ENCODE results near the gene EPS8. TPM values are rescaled to one million over a fixed set of nuclear protein-coding genes. Genes with fewer than 3 reads are reported as not detected.

The EPS8 gene
- total RNA-seq, 1 donor from 2014 or later = 104 TPM

DNA sequence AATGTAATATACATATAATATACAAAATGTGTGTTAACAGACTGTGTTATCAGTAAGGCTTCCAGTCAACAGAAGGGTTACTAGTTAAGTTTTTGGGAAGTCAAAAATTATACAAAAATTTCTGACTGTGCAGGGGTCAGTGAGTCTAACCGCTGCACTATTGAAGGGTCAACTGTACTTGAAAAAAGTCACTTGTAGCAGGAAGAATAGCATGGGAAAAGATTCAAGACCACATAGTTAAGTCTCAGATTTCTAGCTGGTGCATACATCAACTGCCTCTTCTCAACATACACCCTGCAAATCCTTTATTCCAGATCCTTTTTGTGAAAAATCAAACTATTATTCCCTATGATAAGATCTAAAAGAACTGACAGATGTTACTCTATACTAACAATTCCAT is 5.9 kb downstream of the EPS8 start:
- no peak overlapping the region for H3K4me3 ChIP-seq
- H3K4me1 ChIP-seq = peaks cover 21% of the 10 kb centered on the region
- no peak for TF ChIP-seq POLR2AphosphoS5 (IDR thresholded peaks at IDR 0.05; ENCODE audit: insufficient read depth in 1 of 2, low read depth in 1 of 2)
- no peak for TF ChIP-seq POLR2A (IDR thresholded peaks at IDR 0.05)
- TF ChIP-seq, protein P1, sequence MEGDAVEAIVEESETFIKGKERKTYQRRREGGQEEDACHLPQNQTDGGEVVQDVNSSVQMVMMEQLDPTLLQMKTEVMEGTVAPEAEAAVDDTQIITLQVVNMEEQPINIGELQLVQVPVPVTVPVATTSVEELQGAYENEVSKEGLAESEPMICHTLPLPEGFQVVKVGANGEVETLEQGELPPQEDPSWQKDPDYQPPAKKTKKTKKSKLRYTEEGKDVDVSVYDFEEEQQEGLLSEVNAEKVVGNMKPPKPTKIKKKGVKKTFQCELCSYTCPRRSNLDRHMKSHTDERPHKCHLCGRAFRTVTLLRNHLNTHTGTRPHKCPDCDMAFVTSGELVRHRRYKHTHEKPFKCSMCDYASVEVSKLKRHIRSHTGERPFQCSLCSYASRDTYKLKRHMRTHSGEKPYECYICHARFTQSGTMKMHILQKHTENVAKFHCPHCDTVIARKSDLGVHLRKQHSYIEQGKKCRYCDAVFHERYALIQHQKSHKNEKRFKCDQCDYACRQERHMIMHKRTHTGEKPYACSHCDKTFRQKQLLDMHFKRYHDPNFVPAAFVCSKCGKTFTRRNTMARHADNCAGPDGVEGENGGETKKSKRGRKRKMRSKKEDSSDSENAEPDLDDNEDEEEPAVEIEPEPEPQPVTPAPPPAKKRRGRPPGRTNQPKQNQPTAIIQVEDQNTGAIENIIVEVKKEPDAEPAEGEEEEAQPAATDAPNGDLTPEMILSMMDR (IDR thresholded peaks at IDR 0.05) = no peak
- H3K27me3 ChIP-seq = no peaks in the 10 kb centered on the region
- DNase-seq (ENCODE audit: extremely low spot score in 2 of 2) = no peak
- no peak overlapping the region for H3K27ac ChIP-seq
- no peaks in the 10 kb centered on the region for H3K36me3 ChIP-seq
- intact Hi-C loops (cut with DNase I) = no loop called here
- no peaks in the 10 kb centered on the region for H3K9me3 ChIP-seq

DNA sequence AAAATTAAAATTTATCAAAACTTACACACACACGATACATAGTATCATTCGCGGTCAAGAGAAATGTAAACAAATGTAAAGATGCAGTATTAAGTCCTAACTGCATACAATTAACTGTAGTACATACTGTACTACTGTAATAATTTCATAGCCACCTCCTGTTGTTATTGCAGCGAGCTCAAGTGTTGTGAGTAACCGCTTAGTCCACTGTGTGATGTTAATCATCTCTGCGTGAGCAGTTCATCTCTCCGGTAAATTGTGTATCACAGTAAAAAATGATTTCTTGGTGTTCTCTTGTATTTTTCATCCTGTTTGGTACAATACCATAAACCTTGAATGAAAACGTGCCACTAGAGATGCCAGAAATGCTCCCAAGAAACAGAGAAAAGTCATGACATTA is 6.5 kb downstream of the EPS8 start:
- intact Hi-C loops (cut with DNase I) = no loop called here
- H3K4me3 ChIP-seq = no peak overlapping the region
- H3K27me3 ChIP-seq = no peaks in the 10 kb centered on the region
- H3K4me1 ChIP-seq = peaks cover 23% of the 10 kb centered on the region
- no peaks in the 10 kb centered on the region for H3K36me3 ChIP-seq
- H3K27ac ChIP-seq = no peak overlapping the region
- no peak for DNase-seq (ENCODE audit: extremely low spot score in 2 of 2)
- no peak for TF ChIP-seq POLR2A (IDR thresholded peaks at IDR 0.05)
- TF ChIP-seq, protein P1 (IDR thresholded peaks at IDR 0.05) = no peak
- no peak for TF ChIP-seq POLR2AphosphoS5 (IDR thresholded peaks at IDR 0.05; ENCODE audit: insufficient read depth in 1 of 2, low read depth in 1 of 2)
- H3K9me3 ChIP-seq = no peaks in the 10 kb centered on the region

DNA sequence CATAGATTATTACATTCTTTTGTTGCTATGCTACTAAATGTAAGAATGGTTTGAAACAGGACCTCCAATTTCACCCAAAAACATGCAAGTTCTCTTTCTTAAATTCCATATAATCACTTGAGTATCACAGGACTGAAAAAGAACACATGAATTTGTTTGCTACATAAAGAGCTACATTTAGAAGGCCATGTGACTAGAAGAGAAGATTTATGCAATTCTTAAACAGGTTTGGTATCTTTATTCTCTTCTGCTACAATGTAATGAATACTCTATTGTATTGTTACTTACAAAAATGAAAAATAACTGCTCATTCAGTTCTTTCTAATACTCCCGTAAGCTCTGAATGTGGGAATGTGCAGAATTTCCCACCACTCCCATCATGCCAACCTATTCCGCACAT is 9.3 kb downstream of the EPS8 start:
- H3K9me3 ChIP-seq = no peaks in the 10 kb centered on the region
- peaks cover 34% of the 10 kb centered on the region for H3K4me1 ChIP-seq
- intact Hi-C loops (cut with DNase I) = no loop called here
- no peaks in the 10 kb centered on the region for H3K27me3 ChIP-seq
- TF ChIP-seq, protein P1 (IDR thresholded peaks at IDR 0.05) = no peak
- TF ChIP-seq POLR2AphosphoS5 (IDR thresholded peaks at IDR 0.05; ENCODE audit: insufficient read depth in 1 of 2, low read depth in 1 of 2) (no peak), POLR2A (IDR thresholded peaks at IDR 0.05) (no peak)
- no peaks in the 10 kb centered on the region for H3K36me3 ChIP-seq
- no peak overlapping the region for H3K27ac ChIP-seq
- no peak for DNase-seq (ENCODE audit: extremely low spot score in 2 of 2)
- H3K4me3 ChIP-seq = no peak overlapping the region

DNA sequence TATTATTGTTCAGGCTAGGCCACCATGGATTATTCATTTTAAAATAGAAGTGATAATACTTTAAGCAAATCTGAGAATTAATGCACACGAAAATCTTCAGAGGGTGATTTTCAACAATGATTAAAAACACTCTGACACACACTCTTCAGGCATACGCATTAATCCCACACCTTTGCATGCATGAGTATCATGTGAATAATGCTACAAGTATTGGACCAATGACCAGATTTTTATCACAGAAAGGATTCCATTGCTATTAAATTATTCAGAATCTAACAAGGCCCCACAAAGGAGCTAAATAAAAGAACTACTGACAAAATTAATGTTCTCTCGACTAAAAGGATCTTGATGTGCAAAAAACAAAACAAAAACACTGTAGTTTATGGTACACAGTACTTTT is 11.1 kb downstream of the EPS8 start:
- no peak for DNase-seq (ENCODE audit: extremely low spot score in 2 of 2)
- Histone ChIP-seq H3K36me3 (no peaks in the 10 kb centered on the region), H3K27ac (no peak overlapping the region), H3K4me3 (no peak overlapping the region), H3K4me1 (peaks cover 36% of the 10 kb centered on the region), H3K9me3 (no peaks in the 10 kb centered on the region), H3K27me3 (no peaks in the 10 kb centered on the region)
- no peak for TF ChIP-seq POLR2A (IDR thresholded peaks at IDR 0.05)
- TF ChIP-seq POLR2AphosphoS5 (IDR thresholded peaks at IDR 0.05; ENCODE audit: insufficient read depth in 1 of 2, low read depth in 1 of 2) = no peak
- TF ChIP-seq, protein P1 (IDR thresholded peaks at IDR 0.05) = no peak
- intact Hi-C loops (cut with DNase I) = no loop called here

DNA sequence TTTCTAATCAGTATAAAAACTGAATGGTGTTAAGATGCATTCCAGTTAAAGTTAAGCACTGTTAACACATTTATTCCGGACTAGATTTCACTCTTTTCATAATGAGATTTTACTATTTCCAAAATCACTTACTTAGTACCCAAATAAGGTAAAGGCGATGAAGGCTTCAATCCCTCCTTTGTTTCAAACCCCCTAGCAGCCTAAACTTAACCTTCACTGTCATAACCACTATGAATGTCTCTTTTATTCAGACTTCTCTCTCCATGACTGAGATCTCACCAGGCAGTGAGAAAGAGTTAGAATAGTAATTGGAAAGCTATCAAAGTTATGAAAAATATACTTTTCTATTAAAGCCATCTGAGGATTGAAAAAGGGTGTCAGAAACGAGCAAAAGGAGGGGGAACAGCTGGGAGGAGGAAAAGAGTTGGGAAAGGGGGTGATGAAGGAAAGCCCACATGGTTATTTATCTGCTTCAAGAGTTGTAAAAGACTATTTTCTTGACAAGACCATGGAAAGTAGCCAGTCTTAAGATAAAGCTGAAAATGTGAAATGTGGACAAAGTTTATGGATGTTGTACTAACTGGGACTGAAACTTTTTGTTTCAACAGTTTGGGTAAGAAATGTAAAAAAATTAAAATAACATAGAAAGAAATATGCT is 11.7 kb downstream of the EPS8 start:
- intact Hi-C loops (cut with DNase I) = no loop called here
- Histone ChIP-seq H3K9me3 (no peaks in the 10 kb centered on the region), H3K36me3 (no peaks in the 10 kb centered on the region), H3K4me3 (no peak overlapping the region), H3K27me3 (no peaks in the 10 kb centered on the region), H3K4me1 (peaks cover 41% of the 10 kb centered on the region), H3K27ac (no peak overlapping the region)
- DNase-seq (ENCODE audit: extremely low spot score in 2 of 2) = no peak
- TF ChIP-seq POLR2AphosphoS5 (IDR thresholded peaks at IDR 0.05; ENCODE audit: insufficient read depth in 1 of 2, low read depth in 1 of 2) (no peak), POLR2A (IDR thresholded peaks at IDR 0.05) (no peak)
- TF ChIP-seq, protein P1 (IDR thresholded peaks at IDR 0.05) = no peak

All from vagina (tissue), 2 donors.